Fibroblast of villous mesenchyme (primary cell): ENCODE data around the gene FBXL17. TPM values are rescaled to one million over a fixed set of nuclear protein-coding genes. Genes with fewer than 3 reads are reported as not detected.

Source experiments
- DNase-seq: peaks from one replicate; pipeline ENCODE4 v3.0.0-alpha.2; 2010; ENCODE audit warnings: low read depth
- H3K4me3 ChIP-seq: 2 replicates; pipeline ENCODE4 v1.5.1; 2011; ENCODE audit warnings: low read depth, mild to moderate bottlenecking, low read length
- CTCF ChIP-seq: IDR thresholded peaks from 2 replicates; pipeline ENCODE4 v1.5.1; 2012; ENCODE audit warnings: low read depth, mild to moderate bottlenecking, low read length; ENCODE audit not compliant: insufficient read depth
- total RNA-seq: library from RNA; depleted of rRNA; stranded (reverse); fragments of >200 nt; gene quantifications from 2 replicates; pipeline ENCODE4 v1.2.3, GENCODE V29; 2012

Gene FBXL17
- total RNA-seq, 1 donor = 20.3 TPM

- no peak overlapping the region for H3K4me3 ChIP-seq
- DNase-seq = no peak
- TF ChIP-seq CTCF = no peak
Measured at GRCh38 chr5:107930092-107930491, 451.8 kb downstream of the FBXL17 start.

GRCh38 chr5:107929080-107929479 is 452.8 kb downstream of the FBXL17 start:
- H3K4me3 ChIP-seq = no peak overlapping the region
- no peak for TF ChIP-seq CTCF
- no peak for DNase-seq

DNA sequence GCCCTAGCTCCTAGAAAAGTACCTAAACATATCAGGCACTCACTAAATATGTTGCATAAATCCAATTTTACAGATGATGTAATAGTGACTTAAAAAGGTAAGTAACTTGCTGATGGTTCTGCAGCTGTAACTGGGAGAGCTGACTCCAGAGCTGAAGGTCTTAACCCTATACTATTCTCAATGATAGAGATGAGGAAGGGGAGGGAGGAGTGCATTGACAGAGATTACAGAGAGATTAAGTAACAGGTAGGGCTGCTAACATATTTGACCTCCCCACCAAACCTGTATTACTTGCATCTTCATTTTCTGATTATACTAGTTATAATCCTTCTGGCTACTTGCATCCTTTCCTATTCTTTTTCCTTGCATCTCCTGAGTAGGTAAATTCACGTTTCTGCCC is 455.8 kb downstream of the FBXL17 start:
- no peak overlapping the region for H3K4me3 ChIP-seq
- DNase-seq = no peak
- no peak for TF ChIP-seq CTCF

DNA sequence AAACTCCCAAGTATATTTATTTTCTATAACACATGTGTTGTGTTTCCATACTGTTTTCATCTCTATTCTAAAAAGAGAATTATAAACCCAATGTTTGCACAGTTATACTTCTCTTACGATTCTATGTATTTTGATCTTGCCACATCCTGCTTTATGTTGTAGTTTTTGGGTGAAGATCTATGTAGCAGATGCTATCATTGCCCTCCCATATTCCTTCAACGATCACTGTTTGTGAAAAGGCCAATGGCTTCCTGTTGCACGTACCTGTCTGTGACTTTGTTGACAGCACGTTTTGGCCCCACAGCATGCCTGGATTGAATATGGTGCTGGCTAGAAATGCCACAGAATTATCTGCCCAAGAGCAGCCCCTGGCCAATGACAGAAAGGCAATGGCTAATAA is 456.7 kb downstream of the FBXL17 start:
- TF ChIP-seq CTCF = no peak
- no peak overlapping the region for H3K4me3 ChIP-seq
- DNase-seq = no peak

- no peak for TF ChIP-seq CTCF
- no peak for DNase-seq
- no peak overlapping the region for H3K4me3 ChIP-seq
Measured at GRCh38 chr5:107919969-107920368, 461.9 kb downstream of the FBXL17 start.

- no peak overlapping the region for H3K4me3 ChIP-seq
- DNase-seq = no peak
- TF ChIP-seq CTCF = no peak
Measured at GRCh38 chr5:107919361-107919760, 462.5 kb downstream of the FBXL17 start.

GRCh38 chr5:107917983-107918382 is 463.9 kb downstream of the FBXL17 start:
- no peak for DNase-seq
- H3K4me3 ChIP-seq = no peak overlapping the region
- no peak for TF ChIP-seq CTCF
